Skeletal muscle tissue (tissue), 4 donors: ENCODE measurements around the gene TWF2. TPM values are rescaled to one million over a fixed set of nuclear protein-coding genes. Genes with fewer than 3 reads are reported as not detected.

Experiments
- H3K27ac ChIP-seq: one replicate; pipeline ENCODE4 v1.7.0; 2013; ENCODE audit warnings: mild to moderate bottlenecking, low read depth, low read length, inconsistent platforms
- H3K27me3 ChIP-seq, 3 donors: one replicate each; pipeline ENCODE4 v1.7.0; 2013; ENCODE audit warnings: low read length in 3 of 3; ENCODE audit not compliant: control insufficient read depth in 3 of 3, insufficient read depth in 3 of 3
- H3K36me3 ChIP-seq, 3 donors: one replicate each; pipeline ENCODE4 v1.7.0; 2013; ENCODE audit warnings: low read length in 3 of 3; ENCODE audit not compliant: control insufficient read depth in 3 of 3, insufficient read depth in 3 of 3
- H3K4me1 ChIP-seq, 3 donors: one replicate each; pipeline ENCODE4 v1.7.0; 2013; ENCODE audit warnings: low read length in 3 of 3, mild to moderate bottlenecking in 3 of 3; ENCODE audit not compliant: control insufficient read depth in 3 of 3, insufficient read depth in 3 of 3
- H3K4me3 ChIP-seq, 3 donors: one replicate each; pipeline ENCODE4 v1.7.0; 2013; ENCODE audit warnings: low read length in 3 of 3
- H3K9ac ChIP-seq, 3 donors: one replicate each; pipeline ENCODE4 v1.7.0; 2013; ENCODE audit warnings: low read length in 3 of 3, mild to moderate bottlenecking in 3 of 3, moderate library complexity in 2 of 3, low read depth in 1 of 3
- H3K9me3 ChIP-seq, 3 donors: one replicate each; pipeline ENCODE4 v1.7.0; 2013; ENCODE audit warnings: low read length in 3 of 3; ENCODE audit not compliant: control insufficient read depth in 3 of 3
- total RNA-seq: library from RNA; depleted of rRNA; stranded (reverse); fragments of >200 nt; gene quantifications from one replicate; pipeline ENCODE4 v1.2.3, GENCODE V29; 2014
- donor health status: Osteomylitis.

The TWF2 gene
- total RNA-seq, 1 donor from 2014 or later, result 18.8 TPM

DNA sequence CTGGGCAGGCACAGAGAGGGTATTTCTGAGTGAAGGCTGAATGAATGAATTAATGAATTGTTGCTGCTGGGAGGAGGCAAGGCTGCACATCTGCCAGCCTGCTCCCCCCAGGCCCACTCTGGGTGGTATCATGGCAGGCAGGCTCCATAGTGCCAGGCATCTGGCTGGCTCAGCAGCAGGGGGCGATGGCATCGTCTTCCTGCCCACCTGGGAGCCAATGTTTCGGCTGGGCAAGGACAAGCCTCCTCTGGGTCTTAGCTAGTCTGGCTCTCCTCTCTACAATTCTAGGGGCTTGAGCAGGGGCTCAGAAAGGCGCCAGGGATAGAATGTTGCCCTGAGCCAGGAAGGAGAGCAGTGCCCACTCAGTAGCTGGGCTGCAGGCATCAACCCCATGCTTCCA lies 11.8 kb downstream of the TWF2 start:
- H3K9ac ChIP-seq, result no peak overlapping the region
- H3K4me1 ChIP-seq, result peaks cover 13 to 22% (median 16%) of the 10 kb centered on the region in 3 donors
- H3K27ac ChIP-seq, result no peak overlapping the region
- H3K9me3 ChIP-seq, result no peaks in the 10 kb centered on the region
- H3K4me3 ChIP-seq, result no peak overlapping the region
- H3K27me3 ChIP-seq, result no peaks in the 10 kb centered on the region
- H3K36me3 ChIP-seq, result peaks cover 43 to 50% (median 46%) of the 10 kb centered on the region in 3 donors

DNA sequence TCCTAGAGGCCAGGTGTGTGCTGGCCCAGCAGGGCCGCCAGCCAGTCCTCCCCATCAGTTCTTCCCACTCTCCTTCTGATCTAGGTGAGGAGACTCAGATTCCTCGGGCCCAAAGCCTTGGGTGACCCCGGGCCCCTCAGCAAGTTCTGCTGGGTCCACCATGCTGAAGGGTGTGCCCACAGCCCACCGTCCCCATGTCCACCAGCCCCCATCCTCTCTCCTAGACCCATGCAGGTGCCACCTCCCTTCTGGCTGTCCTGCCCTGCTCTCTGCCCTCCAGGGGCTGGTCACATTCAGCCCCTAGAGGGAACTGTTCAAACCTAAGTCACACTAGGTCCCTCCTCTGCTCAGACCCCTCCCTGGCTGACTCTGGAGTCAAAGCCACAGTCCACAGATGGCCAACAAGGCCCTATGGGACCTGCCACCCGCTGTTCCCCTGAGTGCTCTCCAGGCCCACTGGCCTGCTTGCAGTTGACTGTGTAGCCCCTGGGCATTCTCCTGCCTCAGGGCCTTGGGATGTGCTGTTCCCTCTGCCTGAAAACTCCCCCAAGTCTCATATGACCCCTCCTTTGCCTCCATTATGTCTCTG lies 12.6 kb downstream of the TWF2 start:
- H3K4me1 ChIP-seq, result peaks cover 12 to 22% (median 12%) of the 10 kb centered on the region in 3 donors
- H3K27me3 ChIP-seq, result no peaks in the 10 kb centered on the region
- no peak overlapping the region for H3K27ac ChIP-seq
- H3K9me3 ChIP-seq, result no peaks in the 10 kb centered on the region
- H3K4me3 ChIP-seq, result no peak overlapping the region
- peaks cover 38 to 46% (median 39%) of the 10 kb centered on the region in 3 donors for H3K36me3 ChIP-seq
- H3K9ac ChIP-seq, result no peak overlapping the region

DNA sequence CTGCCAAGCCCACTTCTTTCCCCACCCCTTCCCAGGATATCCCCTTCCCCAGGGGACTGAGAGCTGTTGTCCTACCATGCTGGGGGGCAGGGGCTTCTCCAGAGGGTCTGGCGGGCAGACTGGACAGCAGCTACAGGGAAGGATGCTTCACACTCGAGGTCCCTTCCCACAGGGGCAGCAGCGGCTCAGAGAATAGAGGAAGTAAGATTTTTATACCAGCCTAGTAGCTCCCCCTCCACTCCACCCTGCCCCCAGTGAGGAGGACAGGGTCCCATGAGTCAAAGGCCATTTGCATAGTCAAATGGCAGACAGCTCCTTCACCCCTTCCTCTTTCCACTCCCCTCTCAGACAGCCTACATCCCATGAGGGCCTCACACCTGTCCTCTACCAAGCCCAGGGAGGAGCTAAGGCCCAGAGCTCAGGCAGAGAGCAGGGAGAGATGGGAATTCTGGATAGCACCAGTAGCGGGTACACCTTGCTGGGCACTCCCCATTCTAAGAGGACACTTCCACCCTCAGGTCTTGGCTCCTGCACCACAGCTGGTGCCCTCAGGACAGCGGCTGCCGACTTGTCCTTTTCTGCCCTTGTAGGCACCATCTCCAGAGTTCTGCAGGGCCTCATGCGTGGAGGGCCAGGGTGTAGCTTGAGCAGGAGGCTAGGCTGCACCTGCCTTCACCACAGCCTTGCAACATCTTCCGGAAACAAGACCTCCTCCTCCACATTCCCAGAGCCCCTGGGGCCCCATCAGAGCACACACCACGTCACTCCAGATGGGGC lies 13.3 kb downstream of the TWF2 start, which contains the start of gene TLR9:
TLR9 (minus strand) TSS at position 194 of the 777 bp plus-strand sequence; CDS start at position 78, 116 bp downstream.
- no peak within 1 kb of the TSS for H3K27ac ChIP-seq
- no peaks in the 10 kb centered on the region for H3K9me3 ChIP-seq
- no peak within 1 kb of the TSS for H3K9ac ChIP-seq
- peaks cover 31 to 39% (median 32%) of the 10 kb centered on the region in 3 donors for H3K36me3 ChIP-seq
- no peak within 1 kb of the TSS for H3K4me3 ChIP-seq
- H3K4me1 ChIP-seq, result peaks cover 14 to 21% (median 15%) of the 10 kb centered on the region in 3 donors
- no peaks in the 10 kb centered on the region for H3K27me3 ChIP-seq

DNA sequence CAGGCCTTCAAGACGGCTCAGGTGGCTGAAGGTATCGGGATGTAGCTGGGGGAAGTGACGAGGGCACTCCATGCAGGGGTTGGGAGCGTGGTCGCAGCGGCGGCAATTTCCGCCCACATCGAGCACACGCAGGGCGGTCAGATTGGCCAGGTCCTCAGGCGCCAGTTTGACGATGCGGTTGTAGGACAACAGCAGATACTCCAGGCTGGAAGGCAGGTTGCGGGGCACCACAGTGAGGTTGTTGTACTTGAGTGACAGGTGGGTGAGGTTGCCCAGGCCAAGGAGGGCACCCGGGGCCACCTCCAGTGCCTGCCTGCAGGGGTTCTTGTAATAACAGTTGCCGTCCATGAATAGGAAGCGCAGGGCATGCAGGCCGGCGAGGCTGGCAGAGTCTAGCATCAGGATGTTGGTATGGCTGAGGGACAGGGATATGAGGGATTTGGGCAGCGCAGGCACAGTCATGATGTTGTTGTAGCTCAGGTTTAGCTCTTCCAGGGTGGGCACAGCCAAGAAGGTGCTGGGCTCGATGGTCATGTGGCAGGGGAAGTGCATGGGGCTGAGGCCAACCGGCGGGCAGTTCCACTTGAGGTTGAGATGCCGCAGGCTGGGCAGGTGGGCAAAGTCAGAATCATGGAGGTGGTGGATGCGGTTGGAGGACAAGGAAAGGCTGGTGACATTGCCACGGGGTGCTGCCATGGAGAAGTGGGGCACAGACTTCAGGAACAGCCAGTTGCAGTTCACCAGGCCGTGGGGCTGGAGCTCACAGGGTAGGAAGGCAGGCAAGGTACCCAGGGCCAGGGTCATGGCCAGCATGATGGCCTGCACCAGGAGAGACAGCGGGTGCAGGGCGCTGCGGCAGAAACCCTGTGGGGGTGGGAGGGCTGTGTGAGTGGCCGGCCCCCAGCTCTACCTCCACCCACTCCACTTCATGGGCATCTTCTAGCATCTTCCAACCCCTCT lies 15.2 kb downstream of the TWF2 start:
- no peak overlapping the region for H3K4me3 ChIP-seq
- no peaks in the 10 kb centered on the region for H3K27me3 ChIP-seq
- no peaks in the 10 kb centered on the region for H3K9me3 ChIP-seq
- peaks cover 12 to 20% (median 13%) of the 10 kb centered on the region in 3 donors for H3K36me3 ChIP-seq
- no peak overlapping the region for H3K9ac ChIP-seq
- H3K27ac ChIP-seq, result no peak overlapping the region
- H3K4me1 ChIP-seq, result peaks cover 18 to 23% (median 19%) of the 10 kb centered on the region in 3 donors

DNA sequence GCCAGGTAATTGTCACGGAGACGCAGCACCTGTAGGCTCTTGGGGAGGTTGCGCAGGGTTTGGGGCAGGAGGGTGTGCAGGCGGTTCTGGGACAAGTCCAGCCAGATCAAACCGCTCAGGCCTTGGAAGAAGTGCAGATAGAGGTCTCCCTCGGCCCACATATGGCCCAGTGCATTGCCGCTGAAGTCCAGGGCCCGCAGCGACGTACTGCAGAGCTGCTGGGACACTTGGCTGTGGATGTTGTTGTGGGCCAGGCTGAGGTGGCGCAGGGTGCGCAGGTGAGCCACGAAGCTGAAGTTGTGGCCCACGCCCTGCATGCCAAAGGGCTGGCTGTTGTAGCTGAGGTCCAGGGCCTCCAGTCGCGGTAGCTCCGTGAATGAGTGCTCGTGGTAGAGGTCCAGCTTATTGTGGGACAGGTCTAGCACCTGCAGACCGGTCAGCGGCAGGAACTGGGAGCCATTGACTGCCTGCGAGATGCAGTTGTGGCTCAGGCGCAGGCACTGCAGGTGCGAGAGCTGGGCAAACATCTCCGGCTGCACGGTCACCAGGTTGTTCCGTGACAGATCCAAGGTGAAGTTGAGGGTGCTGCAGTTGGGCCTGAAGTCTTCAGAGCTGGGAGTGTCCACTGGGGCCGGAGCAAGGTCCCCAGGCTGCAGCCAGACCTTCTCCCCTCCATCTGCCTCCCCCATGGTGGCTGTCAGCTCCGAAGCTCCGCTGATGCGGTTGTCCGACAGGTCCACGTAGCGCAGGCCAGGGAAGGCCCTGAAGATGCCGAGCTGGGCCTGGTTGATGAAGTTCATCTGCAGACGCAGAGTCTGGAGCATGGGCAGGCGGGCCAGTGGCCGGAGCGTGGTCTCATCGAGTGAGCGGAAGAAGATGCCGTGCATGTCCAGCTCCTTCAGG lies 16.4 kb downstream of the TWF2 start:
- H3K4me1 ChIP-seq, result peaks cover 25 to 29% (median 26%) of the 10 kb centered on the region in 3 donors
- peak overlapping the region in 1 of 3 donors; percentile 1 for H3K9ac ChIP-seq
- no peaks in the 10 kb centered on the region for H3K9me3 ChIP-seq
- no peak overlapping the region for H3K4me3 ChIP-seq
- H3K36me3 ChIP-seq, result peaks cover 2 to 9% (median 3%) of the 10 kb centered on the region in 3 donors
- H3K27ac ChIP-seq, result no peak overlapping the region
- no peaks in the 10 kb centered on the region for H3K27me3 ChIP-seq

DNA sequence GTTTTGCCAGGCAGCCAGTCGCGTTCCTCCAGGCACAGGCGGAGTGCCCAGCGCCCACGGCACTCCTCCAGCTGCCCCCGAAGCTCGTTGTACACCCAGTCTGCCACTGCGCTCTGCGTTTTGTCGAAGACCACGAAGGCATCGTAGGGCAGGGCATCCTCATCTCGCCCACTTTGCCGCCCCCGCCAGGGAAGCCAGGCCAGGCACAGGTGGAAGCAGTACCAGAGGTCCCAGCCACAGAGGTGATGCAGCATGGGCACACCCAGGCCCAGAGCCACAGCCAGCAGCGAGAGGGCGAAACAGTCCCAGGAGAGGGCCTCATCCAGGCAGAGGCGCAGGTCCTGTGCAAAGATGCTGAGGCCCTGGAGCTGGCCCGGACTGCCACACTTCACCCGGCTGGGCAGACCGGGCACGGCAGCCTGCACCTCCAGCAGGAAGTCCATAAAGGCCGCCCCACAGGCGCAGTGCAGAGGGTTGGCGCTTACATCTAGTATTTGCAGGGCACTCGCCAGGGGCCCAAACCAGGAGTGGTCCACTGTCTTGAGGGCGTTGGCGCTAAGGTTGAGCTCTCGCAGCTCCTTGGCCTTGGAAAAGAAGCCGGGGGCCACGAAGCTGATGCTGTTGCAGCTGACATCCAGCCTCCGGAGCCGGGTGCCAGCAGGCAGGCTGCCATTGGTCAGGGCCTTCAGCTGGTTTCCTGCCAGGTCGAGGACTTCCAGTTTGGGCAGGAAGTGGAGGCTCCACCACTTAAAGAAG lies 17.2 kb downstream of the TWF2 start:
- H3K4me1 ChIP-seq, result peaks cover 30 to 38% (median 34%) of the 10 kb centered on the region in 3 donors
- peaks cover 0 to 9% (median 0%) of the 10 kb centered on the region in 3 donors for H3K36me3 ChIP-seq
- H3K9me3 ChIP-seq, result no peaks in the 10 kb centered on the region
- peak overlapping the region in 1 of 3 donors; percentile 1 for H3K9ac ChIP-seq
- no peaks in the 10 kb centered on the region for H3K27me3 ChIP-seq
- H3K27ac ChIP-seq, result no peak overlapping the region
- no peak overlapping the region for H3K4me3 ChIP-seq

DNA sequence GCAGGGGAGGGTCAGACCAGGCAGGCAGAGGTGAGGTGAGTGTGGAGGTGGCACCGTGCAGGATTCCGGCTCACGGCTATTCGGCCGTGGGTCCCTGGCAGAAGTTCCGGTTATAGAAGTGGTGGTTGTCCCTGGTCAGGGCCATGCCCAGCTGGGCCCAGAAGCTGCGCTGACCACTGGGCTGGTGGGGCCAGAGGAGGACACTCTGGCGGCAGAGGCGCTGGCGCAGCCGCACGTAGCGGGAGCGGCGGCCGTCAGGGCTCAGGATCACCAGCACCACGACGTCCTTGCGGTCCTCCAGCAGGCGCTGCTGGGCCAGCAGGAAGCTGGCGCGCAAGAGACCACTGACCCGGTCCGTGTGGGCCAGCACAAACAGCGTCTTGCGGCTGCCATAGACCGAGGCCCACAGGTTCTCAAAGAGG lies 17.8 kb downstream of the TWF2 start:
- no peaks in the 10 kb centered on the region for H3K27me3 ChIP-seq
- H3K9me3 ChIP-seq, result no peaks in the 10 kb centered on the region
- H3K36me3 ChIP-seq, result peaks cover 0 to 9% (median 0%) of the 10 kb centered on the region in 3 donors
- no peak overlapping the region for H3K4me3 ChIP-seq
- H3K4me1 ChIP-seq, result peaks cover 35 to 43% (median 40%) of the 10 kb centered on the region in 3 donors
- no peak overlapping the region for H3K27ac ChIP-seq
- H3K9ac ChIP-seq, result peak overlapping the region in 1 of 3 donors; percentile 51

DNA sequence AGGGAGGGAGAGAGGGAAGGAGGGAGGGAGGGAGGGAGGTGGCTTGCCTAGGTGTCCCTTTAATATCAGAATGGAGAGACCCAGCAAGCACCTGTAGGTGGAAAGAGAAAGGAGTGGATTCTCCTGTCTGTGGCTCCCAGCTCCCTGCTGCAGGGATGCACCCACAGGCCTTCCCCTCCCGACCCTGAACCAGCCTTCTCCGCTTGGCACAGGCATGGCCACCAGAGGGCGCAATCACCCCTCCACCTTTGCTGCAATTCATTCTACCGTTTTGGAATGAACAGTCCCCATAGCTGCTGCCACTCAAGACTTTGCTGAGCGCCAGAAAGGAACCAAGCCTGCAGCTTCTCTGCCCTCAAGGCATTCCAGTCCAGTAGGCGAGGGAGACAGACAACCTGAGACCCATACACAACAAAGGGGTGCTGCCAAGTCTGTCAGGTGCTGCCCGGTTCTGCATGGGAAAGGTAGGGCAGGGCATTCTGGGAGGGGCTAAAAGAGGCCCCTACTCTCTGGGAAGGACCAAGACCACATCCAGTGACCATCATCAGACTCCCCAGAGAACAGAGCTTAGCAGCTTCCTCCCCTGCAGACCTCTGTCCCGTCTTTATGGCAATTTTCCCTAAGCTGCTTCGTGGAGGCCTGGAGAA lies 18.5 kb downstream of the TWF2 start:
- H3K4me1 ChIP-seq, result peaks cover 40 to 44% (median 43%) of the 10 kb centered on the region in 3 donors
- peaks cover 1 to 10% (median 3%) of the 10 kb centered on the region in 3 donors for H3K36me3 ChIP-seq
- peak overlapping the region in 1 of 3 donors; percentile 51 for H3K9ac ChIP-seq
- no peak overlapping the region for H3K4me3 ChIP-seq
- H3K27ac ChIP-seq, result no peak overlapping the region
- no peaks in the 10 kb centered on the region for H3K9me3 ChIP-seq
- no peaks in the 10 kb centered on the region for H3K27me3 ChIP-seq
